ENCODE measurements around the gene MGAT2.
"Not testable (repeated sequence)": the region's sequence is repeated elsewhere in the genome, so short reads cannot be mapped to it uniquely, and the experiment has no call there.

Gene MGAT2

GRCh38 chr14:49640540-49641417 is 20.2 kb downstream of the MGAT2 start:
- H3K4me3 Mint-ChIP-seq: no peak overlapping the region
- no peaks in the 10 kb centered on the region for H3K9me3 Mint-ChIP-seq
- H3K36me3 Mint-ChIP-seq (ENCODE audit: low read depth): peaks cover 43% of the 10 kb centered on the region
- H3K4me1 Mint-ChIP-seq: peaks cover 34% of the 10 kb centered on the region
- TF ChIP-seq CTCF (IDR thresholded peaks at IDR 0.05): no peak
- DNase-seq: no peak
- H3K27me3 Mint-ChIP-seq (ENCODE audit: low read depth, poor library complexity): no peaks in the 10 kb centered on the region
- no peak overlapping the region for H3K27ac Mint-ChIP-seq

- Mint-ChIP-seq H3K4me1 (peaks cover 27% of the 10 kb centered on the region), H3K9me3 (no peaks in the 10 kb centered on the region), H3K27me3 (ENCODE audit: low read depth, poor library complexity) (no peaks in the 10 kb centered on the region), H3K36me3 (ENCODE audit: low read depth) (peaks cover 43% of the 10 kb centered on the region), H3K4me3 (no peak overlapping the region), H3K27ac (peak overlapping the region; percentile 18)
- DNase-seq: no peak
- TF ChIP-seq CTCF (IDR thresholded peaks at IDR 0.05): no peak
Observed at GRCh38 chr14:49641697-49642129, 21.1 kb downstream of the MGAT2 start.

GRCh38 chr14:49642163-49642562 is 21.6 kb downstream of the MGAT2 start:
- TF ChIP-seq CTCF (IDR thresholded peaks at IDR 0.05): no peak
- H3K4me3 Mint-ChIP-seq: no peak overlapping the region
- H3K9me3 Mint-ChIP-seq: no peaks in the 10 kb centered on the region
- H3K36me3 Mint-ChIP-seq (ENCODE audit: low read depth): peaks cover 43% of the 10 kb centered on the region
- peaks cover 22% of the 10 kb centered on the region for H3K4me1 Mint-ChIP-seq
- DNase-seq: no peak
- H3K27me3 Mint-ChIP-seq (ENCODE audit: low read depth, poor library complexity): no peaks in the 10 kb centered on the region
- H3K27ac Mint-ChIP-seq: peak overlapping the region; percentile 18

GRCh38 chr14:49653508-49653907 is 32.9 kb downstream of the MGAT2 start:
- H3K4me3 Mint-ChIP-seq: no peak overlapping the region
- H3K9me3 Mint-ChIP-seq: no peaks in the 10 kb centered on the region
- no peaks in the 10 kb centered on the region for H3K27me3 Mint-ChIP-seq (ENCODE audit: low read depth, poor library complexity)
- no peak for TF ChIP-seq CTCF (IDR thresholded peaks at IDR 0.05)
- no peak overlapping the region for H3K27ac Mint-ChIP-seq
- H3K36me3 Mint-ChIP-seq (ENCODE audit: low read depth): peaks cover 30% of the 10 kb centered on the region
- DNase-seq: no peak
- H3K4me1 Mint-ChIP-seq: no peaks in the 10 kb centered on the region

- no peak for DNase-seq
- Mint-ChIP-seq H3K9me3 (no peaks in the 10 kb centered on the region), H3K36me3 (ENCODE audit: low read depth) (peaks cover 27% of the 10 kb centered on the region), H3K4me1 (no peaks in the 10 kb centered on the region), H3K27me3 (ENCODE audit: low read depth, poor library complexity) (no peaks in the 10 kb centered on the region), H3K4me3 (no peak overlapping the region), H3K27ac (no peak overlapping the region)
- no peak for TF ChIP-seq CTCF (IDR thresholded peaks at IDR 0.05)
Observed at GRCh38 chr14:49654511-49654910, 33.9 kb downstream of the MGAT2 start.

- not testable (repeated sequence) for H3K27me3 Mint-ChIP-seq (ENCODE audit: low read depth, poor library complexity); H3K4me3 Mint-ChIP-seq; DNase-seq; H3K4me1 Mint-ChIP-seq; H3K9me3 Mint-ChIP-seq
- Mint-ChIP-seq H3K36me3 (ENCODE audit: low read depth) (peaks cover 34% of the 10 kb centered on the region), H3K27ac (peak overlapping the region; percentile 48)
Observed at GRCh38 chr14:49657500-49657899, 36.9 kb downstream of the MGAT2 start.
